Islet of Langerhans (tissue), 1 donor: Measurements from ENCODE around the gene SSC4D.
"Not testable (repeated sequence)": the region's sequence is repeated elsewhere in the genome, so short reads cannot be mapped to it uniquely, and the experiment has no call there.

Experiments
- FAIRE-seq: peaks from one replicate; lab custom pipeline; 2011; peaks lifted over from hg19 to GRCh38; lab: Jason Lieb, UNC

Gene SSC4D

DNA sequence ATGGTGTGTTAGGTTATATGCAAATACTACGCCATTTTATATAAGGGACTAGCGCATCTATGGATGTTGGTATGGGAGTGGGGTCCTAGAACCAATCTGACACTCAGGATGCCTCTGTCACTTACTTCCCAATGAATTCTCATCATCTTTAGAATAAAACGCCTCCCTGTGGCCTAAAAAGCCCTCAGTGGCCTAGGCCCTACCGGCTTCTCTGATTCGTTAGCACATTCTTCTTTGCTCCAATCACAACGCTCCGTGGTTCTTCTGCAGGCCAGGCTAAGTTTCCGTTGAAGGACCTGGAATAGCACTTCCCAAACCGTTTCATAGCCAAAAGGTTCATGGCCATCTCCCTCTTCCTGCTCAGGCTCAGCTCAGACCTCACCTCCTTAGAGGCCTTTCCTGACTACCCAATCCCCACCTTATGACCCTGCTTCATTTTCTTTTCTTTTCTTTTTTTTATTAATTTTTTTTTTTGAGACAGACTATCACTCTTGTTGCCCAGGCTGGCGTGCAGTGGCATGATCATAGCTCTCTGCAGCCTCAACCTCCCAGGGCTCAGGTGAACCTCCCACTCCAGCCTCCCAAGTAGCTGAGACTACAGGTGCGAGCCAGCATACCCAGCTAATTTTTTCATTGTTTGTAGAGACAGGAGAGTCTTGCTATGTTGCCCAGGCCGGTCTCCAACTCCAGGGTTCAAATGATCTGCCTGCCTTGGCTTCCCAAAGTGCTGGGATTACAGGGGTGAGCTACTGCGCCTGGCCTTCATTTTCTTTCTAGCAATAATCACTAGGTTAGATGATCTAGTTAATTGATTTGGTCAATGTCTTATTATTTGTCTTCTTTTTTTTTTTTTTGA, 26.2 kb downstream of the SSC4D start:
- FAIRE-seq: no peak

- no peak for FAIRE-seq
Measured at GRCh38 chr7:76381814-76382213, 27.7 kb downstream of the SSC4D start.

DNA sequence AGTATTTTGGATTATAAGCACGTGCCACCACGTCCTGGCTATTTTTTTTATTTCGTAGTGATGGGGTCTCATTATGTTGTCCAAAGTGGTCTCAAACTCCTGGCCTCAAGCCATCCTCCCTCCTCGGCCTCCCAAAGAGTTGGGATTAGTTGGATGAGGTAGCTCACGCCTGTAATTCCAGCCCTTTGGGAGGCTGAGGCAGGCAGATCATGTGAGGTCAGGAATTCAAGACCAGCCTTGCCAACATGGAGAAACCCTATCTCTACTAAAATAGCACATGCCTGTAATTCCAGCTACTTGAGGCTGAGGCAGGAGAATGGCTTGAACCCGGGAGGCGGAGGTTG, 28.9 kb downstream of the SSC4D start:
- FAIRE-seq: no peak

- FAIRE-seq: no peak
Measured at GRCh38 chr7:76377186-76377918, 32.1 kb downstream of the SSC4D start.

DNA sequence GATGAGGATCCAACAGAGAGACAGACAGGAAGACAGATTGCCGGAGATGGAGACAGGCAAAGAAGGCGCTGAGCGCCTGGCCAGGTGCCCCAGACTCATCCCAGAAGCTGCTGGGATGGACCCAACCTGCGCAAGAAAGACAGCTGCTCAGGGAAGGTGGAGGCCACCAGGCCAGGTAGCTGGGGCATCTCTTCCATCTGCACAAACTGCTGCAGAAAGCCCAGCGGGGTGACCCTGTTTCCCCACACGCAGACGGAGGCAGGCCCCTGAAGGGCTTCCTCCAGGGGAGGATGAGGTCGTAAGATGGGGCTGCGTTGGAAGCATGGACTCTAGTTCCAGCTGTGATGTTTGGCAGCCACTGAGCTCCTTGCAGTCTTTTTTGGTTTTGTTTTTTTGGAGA, 34.2 kb downstream of the SSC4D start:
- FAIRE-seq: no peak

- FAIRE-seq: no peak
Measured at GRCh38 chr7:76372984-76373833, 36.3 kb downstream of the SSC4D start.

DNA sequence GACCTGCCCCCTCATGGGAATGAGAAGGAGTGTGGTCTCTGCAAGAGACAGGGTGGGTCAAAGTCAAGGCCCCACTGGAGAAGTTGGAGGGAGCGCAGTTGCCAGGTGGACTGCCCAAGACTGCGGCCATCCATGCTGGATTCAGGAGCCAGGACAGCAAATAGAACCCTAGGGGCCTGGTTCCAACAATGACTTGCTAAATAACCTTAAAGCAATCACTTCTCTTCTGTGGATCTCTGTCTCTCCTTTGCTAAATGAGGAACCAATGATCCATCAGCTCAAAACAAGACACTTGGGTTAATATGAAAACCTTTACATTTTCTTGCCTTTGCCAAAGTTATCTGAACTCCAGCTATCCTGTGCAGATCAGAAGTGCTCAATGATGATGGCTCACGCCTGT, 38.1 kb downstream of the SSC4D start:
- no peak for FAIRE-seq

GRCh38 chr7:76369018-76369417, 40.5 kb downstream of the SSC4D start:
- FAIRE-seq: no peak

DNA sequence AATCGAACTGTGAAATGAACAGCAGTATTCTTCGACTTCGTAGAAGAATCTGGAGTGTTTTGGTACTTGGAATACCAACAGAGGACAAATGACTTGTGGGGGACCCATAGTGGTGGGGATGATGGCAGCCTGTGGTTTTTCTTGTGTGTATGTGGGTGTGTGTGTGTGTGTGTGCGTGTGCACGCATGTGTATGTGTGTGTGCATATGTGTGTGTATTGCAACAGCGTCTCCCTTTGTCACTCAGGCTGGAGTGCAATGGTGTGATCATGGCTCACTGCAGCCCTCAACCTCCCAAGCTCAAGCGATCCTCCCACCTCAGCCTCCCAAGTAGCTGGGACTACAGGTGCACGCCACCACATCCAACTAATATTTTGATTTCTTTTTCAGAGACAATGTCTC, 41.3 kb downstream of the SSC4D start:
- no peak for FAIRE-seq

- FAIRE-seq: no peak
Measured at GRCh38 chr7:76364198-76364584, 45.3 kb downstream of the SSC4D start.

DNA sequence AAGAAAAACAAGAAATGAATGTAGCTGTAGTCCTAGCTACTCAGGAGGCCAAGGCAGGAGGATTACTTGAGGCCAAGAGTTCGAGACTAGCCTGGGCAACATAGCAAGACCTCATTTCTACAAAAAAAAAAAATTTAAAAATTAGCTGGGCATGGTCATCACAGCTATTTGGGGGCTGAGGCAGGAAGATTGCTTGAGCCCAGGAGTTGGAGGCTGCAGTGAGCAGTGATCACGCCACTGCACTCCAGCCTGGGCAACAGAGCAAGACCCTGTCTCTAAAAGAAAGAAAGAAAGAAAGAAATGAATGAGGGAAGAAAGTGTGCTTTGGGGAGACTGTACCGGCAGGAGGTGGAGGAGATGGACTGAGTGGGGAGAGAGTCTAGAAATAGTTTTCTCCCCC, 45.7 kb downstream of the SSC4D start:
- not testable (repeated sequence) for FAIRE-seq

DNA sequence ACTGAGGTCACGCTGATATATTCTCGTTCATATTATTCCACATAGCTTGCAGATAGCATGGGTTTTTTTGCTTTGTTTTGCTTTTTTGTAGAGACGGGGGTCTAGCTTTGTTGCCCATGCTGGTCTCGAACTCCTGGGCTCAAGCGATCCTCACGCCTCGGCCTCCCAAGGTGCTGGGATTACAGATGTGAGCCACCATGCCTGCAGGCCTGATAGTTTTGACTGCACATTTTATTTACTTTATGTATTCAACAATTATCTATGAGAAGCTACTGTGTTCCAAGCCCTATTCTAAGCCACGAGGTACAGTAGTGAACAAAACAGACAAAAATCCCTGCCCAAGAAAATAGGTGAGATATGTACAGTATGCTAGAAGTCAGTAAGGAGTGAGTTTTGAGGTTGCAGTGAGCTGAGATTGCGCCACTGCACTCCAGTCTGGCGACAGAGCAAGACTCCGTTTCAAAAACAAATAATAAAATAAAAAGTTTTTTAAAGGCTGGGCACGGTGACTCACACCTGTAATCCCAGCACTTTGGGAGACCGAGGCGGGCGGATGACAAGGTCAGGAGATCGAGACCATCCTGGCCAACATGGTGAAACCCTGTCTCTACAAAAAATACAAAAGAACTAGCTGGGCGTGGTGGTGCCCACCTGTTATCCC, 49.4 kb downstream of the SSC4D start:
- FAIRE-seq: no peak

- no peak for FAIRE-seq
Measured at GRCh38 chr7:76359111-76359977, 50.2 kb downstream of the SSC4D start.

GRCh38 chr7:76358481-76359110, 50.9 kb downstream of the SSC4D start, which contains the start of gene YWHAG:
Gene YWHAG, minus strand, starts transcription at chr7:76358991. Its CDS starts 183 bp downstream, at chr7:76358808.
- no peak for FAIRE-seq

DNA sequence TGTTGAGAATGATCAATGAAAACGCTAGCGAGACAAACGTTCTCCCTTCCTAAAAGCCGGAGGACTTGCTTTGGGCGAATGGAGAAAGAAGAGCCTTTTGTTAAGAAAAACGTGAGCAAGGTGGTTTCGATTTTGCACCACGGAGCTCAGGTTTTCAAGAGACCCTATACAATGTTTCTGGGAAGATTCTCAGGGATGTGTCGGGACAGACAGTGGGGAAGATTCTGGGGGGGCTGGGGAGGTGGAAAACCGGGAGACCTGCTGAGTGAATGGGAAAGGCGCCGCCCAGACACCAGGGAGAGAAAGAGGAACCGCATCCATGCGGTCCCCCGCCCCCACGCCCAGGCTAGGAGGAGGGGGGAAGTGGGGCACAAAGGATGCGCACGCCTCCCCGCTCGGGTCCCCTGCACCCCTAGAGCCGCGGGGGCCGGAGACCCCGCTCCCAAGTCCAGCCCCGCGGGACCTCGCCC, 51.5 kb downstream of the SSC4D start:
- FAIRE-seq: no peak

DNA sequence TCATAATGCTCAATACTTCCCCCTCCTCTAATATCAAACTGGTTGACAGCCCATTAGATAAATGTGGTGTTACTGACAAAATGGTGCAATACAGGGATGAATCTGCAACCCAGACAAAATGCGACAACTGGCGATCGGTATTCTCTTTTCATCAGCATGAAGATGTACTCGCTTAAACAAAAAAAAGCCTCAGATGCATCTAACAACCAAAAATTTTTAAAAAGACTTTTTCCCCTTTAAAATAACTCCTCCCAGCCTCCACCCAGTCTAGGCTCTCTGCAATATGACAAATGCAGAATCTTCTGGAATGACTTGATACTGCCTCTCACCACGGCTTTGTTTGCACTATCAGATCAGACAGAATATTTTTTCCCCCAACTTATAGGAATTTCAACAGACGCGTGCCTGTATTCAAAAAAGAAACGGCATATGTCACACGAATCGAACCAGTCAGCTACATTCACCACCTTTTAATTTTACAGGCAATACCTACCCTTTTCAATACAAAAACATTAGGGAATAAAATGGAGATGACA, 52.0 kb downstream of the SSC4D start:
- FAIRE-seq: no peak

GRCh38 chr7:76356823-76357222, 52.7 kb downstream of the SSC4D start:
- FAIRE-seq: peak; percentile 83

- no peak for FAIRE-seq
Measured at GRCh38 chr7:76356115-76356514, 53.4 kb downstream of the SSC4D start.

DNA sequence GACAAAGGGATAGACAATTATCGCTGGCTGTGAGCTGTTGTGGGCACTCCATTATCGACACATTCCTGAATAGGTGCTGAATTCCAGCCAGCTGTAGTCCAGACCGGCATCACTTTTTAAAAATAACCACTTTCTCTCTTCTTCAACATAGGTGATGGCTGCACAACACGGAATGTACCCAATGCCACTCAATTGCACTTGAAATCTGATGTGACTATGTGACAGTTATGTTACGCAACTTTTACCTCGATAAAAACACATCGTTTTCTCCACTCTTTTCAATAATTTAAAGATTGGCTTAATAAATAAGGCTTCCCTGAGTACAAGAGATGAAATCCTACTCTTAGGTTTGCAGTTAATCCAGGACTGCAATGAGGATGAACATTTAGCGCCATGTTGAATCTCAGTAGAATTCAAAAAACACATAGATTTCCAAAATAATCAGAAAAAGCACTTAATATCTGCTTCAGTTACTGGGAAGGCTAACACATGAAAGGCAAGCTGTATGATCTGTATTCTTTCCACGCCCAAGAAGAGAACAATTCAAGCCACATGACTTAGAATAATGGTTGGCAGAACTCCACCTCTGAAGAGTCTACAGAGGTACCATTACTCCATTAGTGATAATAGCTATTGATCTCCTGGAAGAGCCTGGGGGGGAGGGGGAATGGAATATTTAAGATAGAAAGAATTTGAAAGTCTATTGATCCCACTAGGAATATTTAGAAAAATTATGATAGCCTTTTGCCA, 54.3 kb downstream of the SSC4D start:
- no peak for FAIRE-seq

- no peak for FAIRE-seq
Measured at GRCh38 chr7:76354516-76354915, 55.0 kb downstream of the SSC4D start.
